ENCODE data around the gene CHSY3.

- TF ChIP-seq GABPA (IDR thresholded peaks at IDR 0.05 in 1 of 2, conservative IDR thresholded peaks at IDR 0.05 in 1 of 2) (no peak), CTCF (IDR thresholded peaks at IDR 0.05; ENCODE audit: low read depth, low read length, missing input control) (no peak), MAX (IDR thresholded peaks at IDR 0.05) (no peak), JUND (IDR thresholded peaks at IDR 0.05) (no peak), TAF1 (conservative IDR thresholded peaks at IDR 0.05) (no peak)
Observed at GRCh38 chr5:129904667-129905472, 605 bp downstream of the CHSY3 start.

Data from liver (tissue), 3 donors.